Stimulated activated memory B cell treated with anti-CD40 and anti-IgM and Interleukin-4, amounts not matched to agents 10 μg/mL and 1 μg/mL and 100 μg/mL, for 72 hours (primary cell): Measurements from ENCODE around the gene MEIOC.
"Not testable (repeated sequence)": the region's sequence is repeated elsewhere in the genome, so short reads cannot be mapped to it uniquely, and the experiment has no call there.

Experiments
- ATAC-seq: fragments of 150-1000 bp; cut with Tn5 transposase; 2 replicates; pipeline ENCODE4 v1.10.0; 2021
- H3K27ac Mint-ChIP-seq: one replicate; pipeline ENCODE4 v1.8.0; 2022; ENCODE audit warnings: mild to moderate bottlenecking, mixed read lengths
- H3K27me3 Mint-ChIP-seq: one replicate; pipeline ENCODE4 v1.8.0; 2022; ENCODE audit warnings: mixed read lengths
- H3K36me3 Mint-ChIP-seq: one replicate; pipeline ENCODE4 v1.8.0; 2022; ENCODE audit warnings: mixed read lengths
- H3K4me1 Mint-ChIP-seq: one replicate; pipeline ENCODE4 v1.8.0; 2022; ENCODE audit warnings: mixed read lengths
- H3K4me3 Mint-ChIP-seq: one replicate; pipeline ENCODE4 v1.8.0; 2022; ENCODE audit warnings: mild to moderate bottlenecking, moderate library complexity, mixed read lengths
- H3K9me3 Mint-ChIP-seq: one replicate; pipeline ENCODE4 v1.8.0; 2022; ENCODE audit warnings: mixed read lengths

MEIOC gene

GRCh38 chr17:44673893-44674292 lies 17.6 kb downstream of the MEIOC start:
- Mint-ChIP-seq H3K27ac (no peak overlapping the region), H3K4me3 (no peak overlapping the region), H3K4me1 (no peaks in the 10 kb centered on the region), H3K9me3 (no peaks in the 10 kb centered on the region), H3K27me3 (no peaks in the 10 kb centered on the region), H3K36me3 (peaks cover 12% of the 10 kb centered on the region)
- ATAC-seq = no peak

- Mint-ChIP-seq H3K4me1 (no peaks in the 10 kb centered on the region), H3K27me3 (no peaks in the 10 kb centered on the region), H3K9me3 (no peaks in the 10 kb centered on the region), H3K27ac (no peak overlapping the region), H3K36me3 (peaks cover 31% of the 10 kb centered on the region), H3K4me3 (no peak overlapping the region)
- no peak for ATAC-seq
Observed at GRCh38 chr17:44677136-44677535, 20.9 kb downstream of the MEIOC start.

GRCh38 chr17:44683303-44683702 lies 27.0 kb downstream of the MEIOC start:
- Mint-ChIP-seq H3K27ac (peak overlapping the region; percentile 36), H3K4me1 (peaks cover 22% of the 10 kb centered on the region), H3K36me3 (peaks cover 43% of the 10 kb centered on the region)
- not testable (repeated sequence) for H3K9me3 Mint-ChIP-seq, H3K4me3 Mint-ChIP-seq, ATAC-seq, H3K27me3 Mint-ChIP-seq

GRCh38 chr17:44687756-44688155 lies 31.5 kb downstream of the MEIOC start:
- no peak for ATAC-seq
- Mint-ChIP-seq H3K27ac (no peak overlapping the region), H3K9me3 (no peaks in the 10 kb centered on the region), H3K27me3 (no peaks in the 10 kb centered on the region), H3K4me1 (peaks cover 52% of the 10 kb centered on the region), H3K36me3 (peaks cover 19% of the 10 kb centered on the region), H3K4me3 (no peak overlapping the region)

GRCh38 chr17:44688200-44688599 lies 31.9 kb downstream of the MEIOC start:
- Mint-ChIP-seq H3K9me3 (no peaks in the 10 kb centered on the region), H3K4me1 (peaks cover 50% of the 10 kb centered on the region), H3K36me3 (peaks cover 17% of the 10 kb centered on the region), H3K27ac (no peak overlapping the region), H3K4me3 (peak overlapping the region; percentile 97), H3K27me3 (no peaks in the 10 kb centered on the region)
- no peak for ATAC-seq

GRCh38 chr17:44688675-44689476 lies 32.6 kb downstream of the MEIOC start:
- Mint-ChIP-seq H3K27ac (peak overlapping the region; percentile 91), H3K27me3 (no peaks in the 10 kb centered on the region), H3K4me3 (peak overlapping the region; percentile 97), H3K36me3 (peaks cover 10% of the 10 kb centered on the region), H3K4me1 (peaks cover 44% of the 10 kb centered on the region), H3K9me3 (no peaks in the 10 kb centered on the region)
- ATAC-seq = no peak

- Mint-ChIP-seq H3K27ac (peak within 1 kb of the TSS; percentile 91), H3K4me1 (peaks cover 44% of the 10 kb centered on the region), H3K27me3 (no peaks in the 10 kb centered on the region), H3K36me3 (peaks cover 6% of the 10 kb centered on the region), H3K9me3 (no peaks in the 10 kb centered on the region), H3K4me3 (peak within 1 kb of the TSS; percentile 97)
- ATAC-seq = peak; percentile 99
Observed at GRCh38 chr17:44689477-44690217, 33.4 kb downstream of the MEIOC start, which contains the start of gene CCDC43. TSS of gene CCDC43 (minus strand) at chr17:44689776. CDS start at chr17:44689753, 23 bp downstream.

GRCh38 chr17:44690746-44691306 lies 34.6 kb downstream of the MEIOC start:
- ATAC-seq = not testable (repeated sequence)
- Mint-ChIP-seq H3K4me3 (peak overlapping the region; percentile 97), H3K4me1 (peaks cover 35% of the 10 kb centered on the region)

GRCh38 chr17:44693609-44694008 lies 37.3 kb downstream of the MEIOC start:
- Mint-ChIP-seq H3K4me3 (no peak overlapping the region), H3K27ac (no peak overlapping the region), H3K27me3 (no peaks in the 10 kb centered on the region)

More at GRCh38 chr17:44690746-44691306, 34.6 kb downstream of the MEIOC start:
- H3K27me3 Mint-ChIP-seq, H3K36me3 Mint-ChIP-seq, H3K9me3 Mint-ChIP-seq: not testable (repeated sequence)
- peak overlapping the region; percentile 91 for H3K27ac Mint-ChIP-seq

GRCh38 chr17:44700288-44700687 lies 44.0 kb downstream of the MEIOC start:
- not testable (repeated sequence) for H3K36me3 Mint-ChIP-seq, H3K4me3 Mint-ChIP-seq

More at GRCh38 chr17:44693609-44694008, 37.3 kb downstream of the MEIOC start:
- ATAC-seq = no peak
- Mint-ChIP-seq H3K36me3 (no peaks in the 10 kb centered on the region), H3K4me1 (peaks cover 28% of the 10 kb centered on the region), H3K9me3 (no peaks in the 10 kb centered on the region)

GRCh38 chr17:44707755-44708400 lies 51.6 kb downstream of the MEIOC start:
- H3K4me3 Mint-ChIP-seq = no peak overlapping the region
- no peaks in the 10 kb centered on the region for H3K9me3 Mint-ChIP-seq
- H3K4me1 Mint-ChIP-seq = no peaks in the 10 kb centered on the region
- H3K27me3 Mint-ChIP-seq = no peaks in the 10 kb centered on the region
- no peak for ATAC-seq
- no peak overlapping the region for H3K27ac Mint-ChIP-seq
- H3K36me3 Mint-ChIP-seq = peaks cover 4% of the 10 kb centered on the region

More at GRCh38 chr17:44700288-44700687, 44.0 kb downstream of the MEIOC start:
- not testable (repeated sequence) for ATAC-seq, H3K27me3 Mint-ChIP-seq, H3K9me3 Mint-ChIP-seq, H3K4me1 Mint-ChIP-seq, H3K27ac Mint-ChIP-seq

- ATAC-seq = peak; percentile 88
- Mint-ChIP-seq H3K36me3 (peaks cover 6% of the 10 kb centered on the region), H3K27me3 (no peaks in the 10 kb centered on the region), H3K27ac (no peak within 1 kb of the TSS), H3K9me3 (no peaks in the 10 kb centered on the region), H3K4me3 (no peak within 1 kb of the TSS), H3K4me1 (no peaks in the 10 kb centered on the region)
Observed at GRCh38 chr17:44708401-44709263, 52.4 kb downstream of the MEIOC start, which contains the start of gene DBF4B. TSS of gene DBF4B (plus strand) at chr17:44708665. CDS start at chr17:44708821, 156 bp downstream.

GRCh38 chr17:44719444-44719843 lies 63.2 kb downstream of the MEIOC start:
- Mint-ChIP-seq H3K27ac (no peak overlapping the region), H3K4me1 (no peaks in the 10 kb centered on the region), H3K36me3 (peaks cover 39% of the 10 kb centered on the region), H3K4me3 (no peak overlapping the region), H3K9me3 (no peaks in the 10 kb centered on the region), H3K27me3 (no peaks in the 10 kb centered on the region)
- ATAC-seq = no peak

GRCh38 chr17:44722254-44722653 lies 66.0 kb downstream of the MEIOC start:
- no peak overlapping the region for H3K27ac Mint-ChIP-seq
- ATAC-seq = no peak
- H3K4me3 Mint-ChIP-seq = no peak overlapping the region
- no peaks in the 10 kb centered on the region for H3K4me1 Mint-ChIP-seq
- no peaks in the 10 kb centered on the region for H3K9me3 Mint-ChIP-seq
- no peaks in the 10 kb centered on the region for H3K27me3 Mint-ChIP-seq
- H3K36me3 Mint-ChIP-seq = peaks cover 26% of the 10 kb centered on the region
